Measurements from ENCODE around the gene VPS13C.

Gene VPS13C

GRCh38 chr15:61915640-61916039 is 144.6 kb downstream of the VPS13C start:
- Histone ChIP-seq H3K27me3 (ENCODE audit: control insufficient read depth, insufficient read depth, low read length) (no peaks in the 10 kb centered on the region), H3K9ac (ENCODE audit: low read depth, low read length) (no peak overlapping the region), H3K9me3 (replicated peaks; ENCODE audit: low read length) (no peaks in the 10 kb centered on the region), H3K4me2 (ENCODE audit: low read length) (no peak overlapping the region), H3K4me3 (ENCODE audit: low read length) (no peak overlapping the region), H3K36me3 (ENCODE audit: insufficient read depth, low read length) (peaks cover 30% of the 10 kb centered on the region), H3K4me1 (ENCODE audit: control insufficient read depth, insufficient read depth, low read length) (no peaks in the 10 kb centered on the region)

DNA sequence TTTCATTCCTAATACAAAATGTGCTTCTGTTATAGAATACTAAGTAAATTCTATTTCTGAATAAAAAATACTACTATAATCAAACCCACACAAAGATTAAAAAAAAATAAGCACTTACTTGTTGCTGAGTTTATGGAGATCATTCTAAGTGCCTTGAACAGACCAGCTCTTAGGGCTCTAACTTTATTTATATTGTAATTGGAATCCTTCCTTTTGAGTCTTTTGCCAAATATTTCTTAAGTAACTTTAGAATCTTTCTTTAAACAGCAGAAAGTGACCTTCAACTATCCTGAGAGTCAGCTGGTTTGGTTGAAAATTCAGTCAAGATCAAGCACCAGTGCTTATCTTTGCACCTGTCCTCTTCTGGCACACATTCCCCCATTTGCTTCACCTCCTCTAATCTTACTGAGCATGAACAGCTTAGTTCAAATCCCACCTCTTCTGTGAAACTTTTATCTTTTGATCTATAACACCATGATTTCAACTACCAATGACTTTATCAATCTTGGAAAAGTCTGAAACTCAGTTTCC is 149.3 kb downstream of the VPS13C start:
- H3K4me2 ChIP-seq (ENCODE audit: low read length): no peak overlapping the region
- no peak overlapping the region for H3K9ac ChIP-seq (ENCODE audit: low read depth, low read length)
- H3K9me3 ChIP-seq (replicated peaks; ENCODE audit: low read length): no peaks in the 10 kb centered on the region
- peaks cover 39% of the 10 kb centered on the region for H3K36me3 ChIP-seq (ENCODE audit: insufficient read depth, low read length)
- H3K4me1 ChIP-seq (ENCODE audit: control insufficient read depth, insufficient read depth, low read length): no peaks in the 10 kb centered on the region
- H3K27me3 ChIP-seq (ENCODE audit: control insufficient read depth, insufficient read depth, low read length): no peaks in the 10 kb centered on the region
- H3K4me3 ChIP-seq (ENCODE audit: low read length): no peak overlapping the region

- H3K27me3 ChIP-seq (ENCODE audit: control insufficient read depth, insufficient read depth, low read length): no peaks in the 10 kb centered on the region
- no peaks in the 10 kb centered on the region for H3K4me1 ChIP-seq (ENCODE audit: control insufficient read depth, insufficient read depth, low read length)
- H3K9me3 ChIP-seq (replicated peaks; ENCODE audit: low read length): no peaks in the 10 kb centered on the region
- no peak overlapping the region for H3K9ac ChIP-seq (ENCODE audit: low read depth, low read length)
- H3K36me3 ChIP-seq (ENCODE audit: insufficient read depth, low read length): peaks cover 41% of the 10 kb centered on the region
- no peak overlapping the region for H3K4me3 ChIP-seq (ENCODE audit: low read length)
- H3K4me2 ChIP-seq (ENCODE audit: low read length): no peak overlapping the region
These were observed 152.0 kb downstream of the VPS13C start for GRCh38 chr15:61908241-61908640.

DNA sequence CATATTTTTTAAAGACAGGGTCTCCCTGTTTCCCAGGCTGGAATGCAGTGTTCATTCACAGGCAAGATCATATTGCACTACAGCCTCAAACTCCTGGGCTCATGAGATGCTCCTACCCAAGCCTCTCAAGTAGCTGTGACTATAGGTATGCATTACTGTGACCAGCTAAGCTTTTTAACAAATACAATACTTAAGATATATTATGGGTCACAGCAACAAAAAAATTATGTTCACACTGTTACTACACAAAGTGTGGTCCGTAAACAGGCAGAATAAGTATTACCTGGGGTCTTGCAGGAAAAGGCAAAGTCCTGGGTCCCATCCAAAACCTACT is 152.5 kb downstream of the VPS13C start:
- Histone ChIP-seq H3K4me1 (ENCODE audit: control insufficient read depth, insufficient read depth, low read length) (no peaks in the 10 kb centered on the region), H3K4me3 (ENCODE audit: low read length) (no peak overlapping the region), H3K36me3 (ENCODE audit: insufficient read depth, low read length) (peaks cover 43% of the 10 kb centered on the region), H3K27me3 (ENCODE audit: control insufficient read depth, insufficient read depth, low read length) (no peaks in the 10 kb centered on the region), H3K4me2 (ENCODE audit: low read length) (no peak overlapping the region), H3K9me3 (replicated peaks; ENCODE audit: low read length) (no peaks in the 10 kb centered on the region), H3K9ac (ENCODE audit: low read depth, low read length) (no peak overlapping the region)

DNA sequence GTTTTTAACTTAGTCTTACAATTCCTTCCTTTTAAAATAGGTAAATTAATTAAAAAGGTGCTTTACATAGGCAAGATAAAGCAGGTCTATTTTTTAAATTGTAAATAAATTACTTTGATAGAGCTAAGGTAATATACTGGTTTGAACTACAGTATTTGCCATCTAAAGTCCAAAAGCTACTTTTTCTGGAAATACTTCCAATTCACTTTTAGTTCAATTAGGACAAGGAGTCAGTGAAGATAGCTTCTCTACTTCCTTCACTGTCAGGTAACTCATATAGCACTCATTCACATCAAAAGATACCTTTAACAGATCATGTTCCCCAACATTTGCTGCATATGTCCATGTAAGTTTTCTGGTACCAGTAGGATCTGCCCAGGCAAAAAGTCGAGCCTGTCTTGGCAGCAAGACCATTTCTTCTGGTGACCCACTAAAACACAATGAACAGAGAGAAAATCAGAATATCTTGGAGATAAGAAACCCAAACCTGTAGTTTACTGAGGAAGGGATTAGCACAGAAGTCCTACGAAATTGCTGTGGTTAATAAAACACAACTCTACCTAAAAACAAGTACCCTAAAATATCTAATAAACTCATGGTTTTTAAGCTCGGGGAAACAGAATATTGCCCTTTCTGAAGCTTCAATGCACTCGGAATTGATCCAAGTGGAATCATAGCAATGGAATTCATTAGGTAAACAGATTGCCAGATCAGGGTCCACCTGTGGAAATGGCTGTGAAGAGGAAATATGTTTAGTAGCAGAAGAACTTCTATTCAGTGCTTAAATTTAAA is 153.1 kb downstream of the VPS13C start:
- H3K36me3 ChIP-seq (ENCODE audit: insufficient read depth, low read length): peaks cover 43% of the 10 kb centered on the region

GRCh38 chr15:61893146-61893545 is 167.1 kb downstream of the VPS13C start:
- Histone ChIP-seq H3K4me2 (ENCODE audit: low read length) (no peak overlapping the region), H3K4me3 (ENCODE audit: low read length) (no peak overlapping the region), H3K9me3 (replicated peaks; ENCODE audit: low read length) (peaks cover 2% of the 10 kb centered on the region), H3K4me1 (ENCODE audit: control insufficient read depth, insufficient read depth, low read length) (no peaks in the 10 kb centered on the region), H3K27me3 (ENCODE audit: control insufficient read depth, insufficient read depth, low read length) (no peaks in the 10 kb centered on the region), H3K36me3 (ENCODE audit: insufficient read depth, low read length) (peaks cover 29% of the 10 kb centered on the region), H3K9ac (ENCODE audit: low read depth, low read length) (no peak overlapping the region)

More for the DNA sequence above, 153.1 kb downstream of the VPS13C start:
- Histone ChIP-seq H3K4me3 (ENCODE audit: low read length) (no peak overlapping the region), H3K9ac (ENCODE audit: low read depth, low read length) (no peak overlapping the region), H3K9me3 (replicated peaks; ENCODE audit: low read length) (no peaks in the 10 kb centered on the region), H3K4me2 (ENCODE audit: low read length) (no peak overlapping the region), H3K27me3 (ENCODE audit: control insufficient read depth, insufficient read depth, low read length) (no peaks in the 10 kb centered on the region), H3K4me1 (ENCODE audit: control insufficient read depth, insufficient read depth, low read length) (no peaks in the 10 kb centered on the region)

DNA sequence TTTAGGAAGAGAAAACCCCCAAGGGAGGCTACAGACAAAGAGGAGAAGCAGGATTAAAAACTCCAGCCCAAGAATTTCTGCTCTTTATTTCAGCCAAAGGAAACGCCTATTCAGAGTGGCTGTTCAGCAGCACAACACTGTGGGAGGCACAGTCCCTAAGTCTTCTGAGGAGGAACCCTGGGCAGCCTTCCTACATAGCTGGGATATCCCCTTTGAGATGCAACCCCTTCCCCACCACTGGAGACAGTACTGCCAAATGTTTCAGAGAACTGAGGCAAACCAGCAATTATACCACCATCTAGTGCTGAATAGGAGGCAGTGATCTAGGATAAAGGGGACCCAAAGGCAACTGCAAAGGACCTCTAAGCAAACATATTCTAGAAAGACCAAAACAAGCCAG is 168.1 kb downstream of the VPS13C start:
- Histone ChIP-seq H3K9me3 (replicated peaks; ENCODE audit: low read length) (peaks cover 2% of the 10 kb centered on the region), H3K4me2 (ENCODE audit: low read length) (no peak overlapping the region), H3K36me3 (ENCODE audit: insufficient read depth, low read length) (peaks cover 30% of the 10 kb centered on the region), H3K9ac (ENCODE audit: low read depth, low read length) (no peak overlapping the region), H3K4me1 (ENCODE audit: control insufficient read depth, insufficient read depth, low read length) (no peaks in the 10 kb centered on the region), H3K27me3 (ENCODE audit: control insufficient read depth, insufficient read depth, low read length) (no peaks in the 10 kb centered on the region), H3K4me3 (ENCODE audit: low read length) (no peak overlapping the region)

GRCh38 chr15:61890106-61890505 is 170.1 kb downstream of the VPS13C start:
- no peak overlapping the region for H3K4me3 ChIP-seq (ENCODE audit: low read length)
- H3K4me1 ChIP-seq (ENCODE audit: control insufficient read depth, insufficient read depth, low read length): no peaks in the 10 kb centered on the region
- no peaks in the 10 kb centered on the region for H3K27me3 ChIP-seq (ENCODE audit: control insufficient read depth, insufficient read depth, low read length)
- peaks cover 30% of the 10 kb centered on the region for H3K36me3 ChIP-seq (ENCODE audit: insufficient read depth, low read length)
- peaks cover 2% of the 10 kb centered on the region for H3K9me3 ChIP-seq (replicated peaks; ENCODE audit: low read length)
- no peak overlapping the region for H3K9ac ChIP-seq (ENCODE audit: low read depth, low read length)
- H3K4me2 ChIP-seq (ENCODE audit: low read length): no peak overlapping the region

- Histone ChIP-seq H3K27me3 (ENCODE audit: control insufficient read depth, insufficient read depth, low read length) (no peaks in the 10 kb centered on the region), H3K4me2 (ENCODE audit: low read length) (no peak overlapping the region), H3K4me3 (ENCODE audit: low read length) (no peak overlapping the region), H3K4me1 (ENCODE audit: control insufficient read depth, insufficient read depth, low read length) (no peaks in the 10 kb centered on the region), H3K36me3 (ENCODE audit: insufficient read depth, low read length) (peaks cover 30% of the 10 kb centered on the region), H3K9me3 (replicated peaks; ENCODE audit: low read length) (peaks cover 2% of the 10 kb centered on the region), H3K9ac (ENCODE audit: low read depth, low read length) (no peak overlapping the region)
These were observed 170.5 kb downstream of the VPS13C start for GRCh38 chr15:61889706-61890105.

- no peak overlapping the region for H3K9ac ChIP-seq (ENCODE audit: low read depth, low read length)
- H3K4me3 ChIP-seq (ENCODE audit: low read length): no peak overlapping the region
- peaks cover 2% of the 10 kb centered on the region for H3K9me3 ChIP-seq (replicated peaks; ENCODE audit: low read length)
- no peaks in the 10 kb centered on the region for H3K4me1 ChIP-seq (ENCODE audit: control insufficient read depth, insufficient read depth, low read length)
- no peak overlapping the region for H3K4me2 ChIP-seq (ENCODE audit: low read length)
- H3K36me3 ChIP-seq (ENCODE audit: insufficient read depth, low read length): peaks cover 29% of the 10 kb centered on the region
- no peaks in the 10 kb centered on the region for H3K27me3 ChIP-seq (ENCODE audit: control insufficient read depth, insufficient read depth, low read length)
These were observed 172.0 kb downstream of the VPS13C start for GRCh38 chr15:61888074-61888780.

GRCh38 chr15:61880084-61880483 is 180.2 kb downstream of the VPS13C start:
- Histone ChIP-seq H3K9me3 (replicated peaks; ENCODE audit: low read length) (no peaks in the 10 kb centered on the region), H3K4me3 (ENCODE audit: low read length) (no peak overlapping the region), H3K4me2 (ENCODE audit: low read length) (no peak overlapping the region), H3K27me3 (ENCODE audit: control insufficient read depth, insufficient read depth, low read length) (no peaks in the 10 kb centered on the region), H3K9ac (ENCODE audit: low read depth, low read length) (no peak overlapping the region), H3K36me3 (ENCODE audit: insufficient read depth, low read length) (peaks cover 4% of the 10 kb centered on the region), H3K4me1 (ENCODE audit: control insufficient read depth, insufficient read depth, low read length) (no peaks in the 10 kb centered on the region)
